Measurements from ENCODE around the gene LRRIQ3. TPM values are rescaled to one million over a fixed set of nuclear protein-coding genes. Genes with fewer than 3 reads are reported as not detected.
A peak's percentile ranks its signal among the peaks of the same experiment; 100 is the strongest.

LRRIQ3 gene
- polyA plus RNA-seq, 3 donors: 0.08 to 0.35 TPM; not detected in 1

DNA sequence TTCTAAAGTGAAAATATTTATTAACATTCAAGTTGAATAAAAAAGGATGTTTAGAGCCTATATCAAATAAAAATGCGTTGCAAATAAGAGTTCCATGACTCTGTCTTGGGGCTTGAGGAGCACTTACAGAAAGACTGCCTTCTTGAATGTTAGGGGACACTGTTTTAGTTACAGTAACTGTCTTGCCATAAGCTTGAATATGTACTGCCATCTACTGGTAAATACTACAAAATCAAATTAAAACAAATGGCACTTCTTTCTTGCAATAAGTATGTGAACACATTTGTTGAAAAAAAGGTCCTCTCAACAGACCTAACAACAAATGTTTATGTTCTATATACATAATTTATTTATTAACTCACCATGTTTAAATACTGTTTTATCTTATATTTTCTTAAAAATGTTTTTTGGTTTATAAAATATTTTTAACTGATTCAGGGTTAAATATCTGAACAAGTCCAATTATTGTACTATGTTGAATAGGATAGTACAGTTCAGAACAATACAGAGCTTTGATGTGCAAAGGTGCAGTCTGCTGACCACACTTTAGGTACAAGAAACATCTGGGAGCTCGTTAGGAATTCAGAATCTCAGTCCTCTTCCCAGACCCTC lies 199.5 kb downstream of the LRRIQ3 start:
- H3K4me1 ChIP-seq (ENCODE audit: control insufficient read depth in 1 of 2, insufficient read depth in 2 of 2, low read length in 2 of 2): no peaks in the 10 kb centered on the region
- H2AFZ ChIP-seq (ENCODE audit: insufficient read depth, low read depth, low read length, poor library complexity, severe bottlenecking): no peak overlapping the region
- H3K9ac ChIP-seq (ENCODE audit: insufficient read depth, low read length, poor library complexity, severe bottlenecking): no peak overlapping the region
- Mint-ChIP-seq H3K27me3 (ENCODE audit: low read depth in 3 of 3) (peaks cover 0 to 1% (median 0%) of the 10 kb centered on the region in 3 donors), H3K4me3 (no peak overlapping the region), H3K4me1 (no peaks in the 10 kb centered on the region), H3K36me3 (no peaks in the 10 kb centered on the region), H3K27ac (no peak overlapping the region), H3K9me3 (no peaks in the 10 kb centered on the region)
- intact Hi-C loops (cut with micrococcal nuclease): no loop called here
- no CpG with 5 or more reads among the region's 2 CpGs for WGBS (ENCODE audit: insufficient coverage)
- no peak overlapping the region for H3K4me2 ChIP-seq (replicated peaks; ENCODE audit: extremely low read depth, low read length, poor library complexity, severe bottlenecking)
- H3K27ac ChIP-seq (ENCODE audit: low read depth in 1 of 2, low read length in 2 of 2): no peak overlapping the region
- no peak for DNase-seq
- no peaks in the 10 kb centered on the region for H4K20me1 ChIP-seq (ENCODE audit: insufficient read depth, low read length)
- no peak overlapping the region for H3K4me3 ChIP-seq (replicated peaks in 1 of 3; ENCODE audit: low read depth in 2 of 3, low read length in 3 of 3)
- no peaks in the 10 kb centered on the region for H3K9me3 ChIP-seq (replicated peaks in 1 of 2; ENCODE audit: control insufficient read depth in 1 of 2, insufficient read depth in 1 of 2, low read length in 2 of 2)
- no peaks in the 10 kb centered on the region for H3K36me3 ChIP-seq (replicated peaks in 1 of 2; ENCODE audit: control insufficient read depth in 1 of 2, insufficient read depth in 2 of 2, low read length in 2 of 2)
- no peaks in the 10 kb centered on the region for H3K79me2 ChIP-seq (ENCODE audit: insufficient read depth, low read length)
- no peaks in the 10 kb centered on the region for H3K27me3 ChIP-seq (ENCODE audit: control insufficient read depth in 2 of 2, insufficient read depth in 2 of 2, low read length in 2 of 2)
- TF ChIP-seq, protein P1, sequence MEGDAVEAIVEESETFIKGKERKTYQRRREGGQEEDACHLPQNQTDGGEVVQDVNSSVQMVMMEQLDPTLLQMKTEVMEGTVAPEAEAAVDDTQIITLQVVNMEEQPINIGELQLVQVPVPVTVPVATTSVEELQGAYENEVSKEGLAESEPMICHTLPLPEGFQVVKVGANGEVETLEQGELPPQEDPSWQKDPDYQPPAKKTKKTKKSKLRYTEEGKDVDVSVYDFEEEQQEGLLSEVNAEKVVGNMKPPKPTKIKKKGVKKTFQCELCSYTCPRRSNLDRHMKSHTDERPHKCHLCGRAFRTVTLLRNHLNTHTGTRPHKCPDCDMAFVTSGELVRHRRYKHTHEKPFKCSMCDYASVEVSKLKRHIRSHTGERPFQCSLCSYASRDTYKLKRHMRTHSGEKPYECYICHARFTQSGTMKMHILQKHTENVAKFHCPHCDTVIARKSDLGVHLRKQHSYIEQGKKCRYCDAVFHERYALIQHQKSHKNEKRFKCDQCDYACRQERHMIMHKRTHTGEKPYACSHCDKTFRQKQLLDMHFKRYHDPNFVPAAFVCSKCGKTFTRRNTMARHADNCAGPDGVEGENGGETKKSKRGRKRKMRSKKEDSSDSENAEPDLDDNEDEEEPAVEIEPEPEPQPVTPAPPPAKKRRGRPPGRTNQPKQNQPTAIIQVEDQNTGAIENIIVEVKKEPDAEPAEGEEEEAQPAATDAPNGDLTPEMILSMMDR (IDR thresholded peaks at IDR 0.05): peak; percentile 14

DNA sequence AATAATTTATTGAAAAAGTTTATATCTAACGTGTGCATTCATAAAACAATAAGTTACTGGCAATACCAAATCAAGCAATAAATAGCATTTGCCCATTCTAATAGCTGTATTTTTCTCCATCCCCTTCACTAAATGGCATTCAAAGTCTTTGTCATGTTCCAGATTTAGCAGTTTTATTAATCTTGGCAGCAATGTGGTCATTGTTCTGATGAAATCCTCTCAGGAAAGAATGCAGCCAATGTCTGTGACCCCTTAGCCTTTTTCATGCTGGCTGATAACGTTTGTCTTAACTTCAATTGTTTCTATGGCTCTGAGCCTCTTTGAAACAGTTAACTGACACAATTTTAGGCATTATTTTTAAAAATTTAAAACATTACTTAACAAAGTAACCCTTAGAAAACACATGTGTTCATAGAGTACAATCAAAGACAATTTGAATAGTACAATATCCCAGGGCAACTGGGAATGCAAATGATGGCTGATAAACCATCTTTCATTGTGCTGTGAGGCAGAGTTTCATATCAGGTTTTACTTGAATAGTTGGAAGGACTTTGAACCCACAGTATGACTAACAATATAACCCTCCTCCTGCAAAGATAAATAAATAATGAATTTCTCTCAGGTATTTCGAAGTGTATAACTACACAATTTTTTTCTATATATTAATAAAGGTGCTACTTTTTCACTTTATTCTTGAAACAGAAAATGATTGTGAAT lies 217.5 kb downstream of the LRRIQ3 start:
- peaks cover 4% of the 10 kb centered on the region in 2 donors for H3K9me3 ChIP-seq (replicated peaks in 1 of 2; ENCODE audit: control insufficient read depth in 1 of 2, insufficient read depth in 1 of 2, low read length in 2 of 2)
- H2AFZ ChIP-seq (ENCODE audit: insufficient read depth, low read depth, low read length, poor library complexity, severe bottlenecking): no peak overlapping the region
- H4K20me1 ChIP-seq (ENCODE audit: insufficient read depth, low read length): no peaks in the 10 kb centered on the region
- no CpG with 5 or more reads among the region's 3 CpGs for WGBS (ENCODE audit: insufficient coverage)
- no peak overlapping the region for H3K27ac ChIP-seq (ENCODE audit: low read depth in 1 of 2, low read length in 2 of 2)
- H3K4me1 ChIP-seq (ENCODE audit: control insufficient read depth in 1 of 2, insufficient read depth in 2 of 2, low read length in 2 of 2): no peaks in the 10 kb centered on the region
- no peaks in the 10 kb centered on the region for H3K4me1 Mint-ChIP-seq
- H3K27me3 Mint-ChIP-seq (ENCODE audit: low read depth in 3 of 3): no peaks in the 10 kb centered on the region
- H3K79me2 ChIP-seq (ENCODE audit: insufficient read depth, low read length): no peaks in the 10 kb centered on the region
- DNase-seq: no peak
- no peak overlapping the region for H3K4me3 ChIP-seq (replicated peaks in 1 of 3; ENCODE audit: low read depth in 2 of 3, low read length in 3 of 3)
- H3K9ac ChIP-seq (ENCODE audit: insufficient read depth, low read length, poor library complexity, severe bottlenecking): no peak overlapping the region
- intact Hi-C loops (cut with micrococcal nuclease): no loop called here
- H3K27me3 ChIP-seq (ENCODE audit: control insufficient read depth in 2 of 2, insufficient read depth in 2 of 2, low read length in 2 of 2): no peaks in the 10 kb centered on the region
- no peak overlapping the region for H3K4me3 Mint-ChIP-seq
- TF ChIP-seq, protein P1 (IDR thresholded peaks at IDR 0.05): no peak
- peaks cover 0 to 9% (median 2%) of the 10 kb centered on the region in 7 donors for H3K9me3 Mint-ChIP-seq
- H3K36me3 Mint-ChIP-seq: no peaks in the 10 kb centered on the region
- H3K27ac Mint-ChIP-seq: no peak overlapping the region
- no peak overlapping the region for H3K4me2 ChIP-seq (replicated peaks; ENCODE audit: extremely low read depth, low read length, poor library complexity, severe bottlenecking)
- no peaks in the 10 kb centered on the region for H3K36me3 ChIP-seq (replicated peaks in 1 of 2; ENCODE audit: control insufficient read depth in 1 of 2, insufficient read depth in 2 of 2, low read length in 2 of 2)

Measured in CD14-positive monocyte (primary cell).